ENCODE results near the gene PTGER2. TPM values are rescaled to one million over a fixed set of nuclear protein-coding genes. Genes with fewer than 3 reads are reported as not detected.

PTGER2 gene
- total RNA-seq, 1 experiment from 2014 or later = 0.41 TPM

DNA sequence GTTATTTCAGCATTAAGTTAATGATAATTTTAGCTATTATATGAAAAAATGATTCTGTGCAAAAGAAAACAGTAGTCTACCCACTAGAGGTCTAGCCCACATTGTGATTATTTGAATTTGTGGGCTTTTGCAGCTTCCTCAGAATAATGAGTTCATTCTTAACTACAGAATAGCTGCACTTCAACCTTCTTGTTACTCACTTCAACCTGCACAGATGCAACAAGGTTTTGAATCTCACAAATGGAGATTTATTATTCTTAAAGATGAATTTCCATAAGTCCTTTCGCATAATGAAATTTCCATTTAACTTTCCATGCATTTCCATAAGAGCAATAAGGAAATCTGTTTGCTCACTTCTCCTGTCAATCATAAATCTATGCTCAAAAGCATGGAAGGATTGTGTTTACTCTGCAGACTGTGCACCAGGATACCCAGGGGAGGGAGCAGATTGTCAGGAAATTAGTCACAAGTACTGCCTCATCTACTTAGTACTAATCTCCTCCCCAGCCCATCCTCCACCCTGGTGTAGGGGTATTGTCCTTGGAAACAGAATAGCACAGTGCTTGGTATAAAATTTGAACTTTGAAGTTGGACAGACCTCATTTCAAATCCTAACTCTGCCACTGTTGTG lies 24.1 kb downstream of the PTGER2 start:
- H3K4me3 ChIP-seq (ENCODE audit: low read depth in 2 of 2, low read length in 2 of 2) = no peak overlapping the region
- H3K4me1 ChIP-seq (ENCODE audit: control insufficient read depth, insufficient read depth, low read length) = no peaks in the 10 kb centered on the region
- no peaks in the 10 kb centered on the region for H3K9me3 ChIP-seq (ENCODE audit: control insufficient read depth, insufficient read depth, low read depth, low read length)
- BruUV-seq (replicated peaks) = no TSS peak
- DNase-seq (ENCODE audit: low read depth, low spot score) (peak; percentile 58), ATAC-seq (peak; percentile 63; the same call in 1 of the 2 replicates)
- ChIA-PET CTCF (no interaction called here), POLR2A (no interaction called here)
- no peak overlapping the region for H3K27ac ChIP-seq (ENCODE audit: low read length)
- in situ Hi-C loops (cut with HindIII; ENCODE audit: low pct_unique_long_range_greater_than_20kb, low sequenced_read_pairs) = no loop called here
- intact Hi-C loops (cut with micrococcal nuclease; ENCODE audit: unreplicated experiment) = no loop called here
- H3K36me3 ChIP-seq (ENCODE audit: control insufficient read depth, insufficient read depth, low read length) = no peaks in the 10 kb centered on the region
- no peaks in the 10 kb centered on the region for H3K27me3 ChIP-seq (ENCODE audit: control insufficient read depth, insufficient read depth, low read length)
- TF ChIP-seq TCF7L2 (IDR thresholded peaks at IDR 0.05; ENCODE audit: low read depth, low read length) = no peak
- no peak for TF ChIP-seq CTCF (IDR thresholded peaks at IDR 0.05)
- no peak for TF ChIP-seq SIN3A (IDR thresholded peaks at IDR 0.05; ENCODE audit: borderline replicate concordance, insufficient read depth, low read depth, low read length)
- no peak for TF ChIP-seq POLR2AphosphoS5 (IDR thresholded peaks at IDR 0.05; ENCODE audit: low read depth, low read length)
- TF ChIP-seq, protein P1, sequence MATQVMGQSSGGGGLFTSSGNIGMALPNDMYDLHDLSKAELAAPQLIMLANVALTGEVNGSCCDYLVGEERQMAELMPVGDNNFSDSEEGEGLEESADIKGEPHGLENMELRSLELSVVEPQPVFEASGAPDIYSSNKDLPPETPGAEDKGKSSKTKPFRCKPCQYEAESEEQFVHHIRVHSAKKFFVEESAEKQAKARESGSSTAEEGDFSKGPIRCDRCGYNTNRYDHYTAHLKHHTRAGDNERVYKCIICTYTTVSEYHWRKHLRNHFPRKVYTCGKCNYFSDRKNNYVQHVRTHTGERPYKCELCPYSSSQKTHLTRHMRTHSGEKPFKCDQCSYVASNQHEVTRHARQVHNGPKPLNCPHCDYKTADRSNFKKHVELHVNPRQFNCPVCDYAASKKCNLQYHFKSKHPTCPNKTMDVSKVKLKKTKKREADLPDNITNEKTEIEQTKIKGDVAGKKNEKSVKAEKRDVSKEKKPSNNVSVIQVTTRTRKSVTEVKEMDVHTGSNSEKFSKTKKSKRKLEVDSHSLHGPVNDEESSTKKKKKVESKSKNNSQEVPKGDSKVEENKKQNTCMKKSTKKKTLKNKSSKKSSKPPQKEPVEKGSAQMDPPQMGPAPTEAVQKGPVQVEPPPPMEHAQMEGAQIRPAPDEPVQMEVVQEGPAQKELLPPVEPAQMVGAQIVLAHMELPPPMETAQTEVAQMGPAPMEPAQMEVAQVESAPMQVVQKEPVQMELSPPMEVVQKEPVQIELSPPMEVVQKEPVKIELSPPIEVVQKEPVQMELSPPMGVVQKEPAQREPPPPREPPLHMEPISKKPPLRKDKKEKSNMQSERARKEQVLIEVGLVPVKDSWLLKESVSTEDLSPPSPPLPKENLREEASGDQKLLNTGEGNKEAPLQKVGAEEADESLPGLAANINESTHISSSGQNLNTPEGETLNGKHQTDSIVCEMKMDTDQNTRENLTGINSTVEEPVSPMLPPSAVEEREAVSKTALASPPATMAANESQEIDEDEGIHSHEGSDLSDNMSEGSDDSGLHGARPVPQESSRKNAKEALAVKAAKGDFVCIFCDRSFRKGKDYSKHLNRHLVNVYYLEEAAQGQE (IDR thresholded peaks at IDR 0.05; ENCODE audit: insufficient read depth in 1 of 2, low read depth in 2 of 2, low read length in 1 of 2) = no peak

DNA sequence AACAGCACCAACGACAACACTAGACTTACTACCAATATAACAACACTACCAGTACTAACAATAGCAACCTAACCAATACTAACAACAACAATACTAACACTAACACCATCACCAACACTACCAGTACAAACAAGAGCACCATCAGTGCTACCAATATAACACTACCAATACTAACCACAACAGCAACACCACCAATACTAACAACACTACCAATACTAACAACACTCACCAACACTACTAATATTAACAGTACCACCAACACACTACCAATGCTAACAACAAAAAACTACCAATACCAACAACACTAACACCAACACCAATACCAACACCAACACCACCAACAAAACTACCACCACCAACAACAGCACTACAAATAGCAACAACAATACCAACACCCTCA lies 25.1 kb downstream of the PTGER2 start:
- Histone ChIP-seq H3K36me3 (ENCODE audit: control insufficient read depth, insufficient read depth, low read length) (no peaks in the 10 kb centered on the region), H3K27me3 (ENCODE audit: control insufficient read depth, insufficient read depth, low read length) (no peaks in the 10 kb centered on the region), H3K27ac (ENCODE audit: low read length) (no peak overlapping the region), H3K9me3 (ENCODE audit: control insufficient read depth, insufficient read depth, low read depth, low read length) (no peaks in the 10 kb centered on the region), H3K4me1 (ENCODE audit: control insufficient read depth, insufficient read depth, low read length) (no peaks in the 10 kb centered on the region), H3K4me3 (ENCODE audit: low read depth in 2 of 2, low read length in 2 of 2) (no peak overlapping the region)
- ATAC-seq (no peak), DNase-seq (ENCODE audit: low read depth, low spot score) (no peak)
- ChIA-PET CTCF (no interaction called here), POLR2A (no interaction called here)
- BruUV-seq (replicated peaks) = no TSS peak
- no peak for TF ChIP-seq CTCF (IDR thresholded peaks at IDR 0.05)
- no peak for TF ChIP-seq SIN3A (IDR thresholded peaks at IDR 0.05; ENCODE audit: borderline replicate concordance, insufficient read depth, low read depth, low read length)
- no peak for TF ChIP-seq POLR2AphosphoS5 (IDR thresholded peaks at IDR 0.05; ENCODE audit: low read depth, low read length)
- no peak for TF ChIP-seq TCF7L2 (IDR thresholded peaks at IDR 0.05; ENCODE audit: low read depth, low read length)
- TF ChIP-seq, protein P1 (IDR thresholded peaks at IDR 0.05; ENCODE audit: insufficient read depth in 1 of 2, low read depth in 2 of 2, low read length in 1 of 2) = no peak
- in situ Hi-C loops (cut with HindIII; ENCODE audit: low pct_unique_long_range_greater_than_20kb, low sequenced_read_pairs) = no loop called here
- intact Hi-C loops (cut with micrococcal nuclease; ENCODE audit: unreplicated experiment) = no loop called here
